ENCODE measurements around the gene TXN.

GRCh38 chr9:110217656-110218099 is 38.6 kb downstream of the TXN start:
- TF ChIP-seq, protein P1, sequence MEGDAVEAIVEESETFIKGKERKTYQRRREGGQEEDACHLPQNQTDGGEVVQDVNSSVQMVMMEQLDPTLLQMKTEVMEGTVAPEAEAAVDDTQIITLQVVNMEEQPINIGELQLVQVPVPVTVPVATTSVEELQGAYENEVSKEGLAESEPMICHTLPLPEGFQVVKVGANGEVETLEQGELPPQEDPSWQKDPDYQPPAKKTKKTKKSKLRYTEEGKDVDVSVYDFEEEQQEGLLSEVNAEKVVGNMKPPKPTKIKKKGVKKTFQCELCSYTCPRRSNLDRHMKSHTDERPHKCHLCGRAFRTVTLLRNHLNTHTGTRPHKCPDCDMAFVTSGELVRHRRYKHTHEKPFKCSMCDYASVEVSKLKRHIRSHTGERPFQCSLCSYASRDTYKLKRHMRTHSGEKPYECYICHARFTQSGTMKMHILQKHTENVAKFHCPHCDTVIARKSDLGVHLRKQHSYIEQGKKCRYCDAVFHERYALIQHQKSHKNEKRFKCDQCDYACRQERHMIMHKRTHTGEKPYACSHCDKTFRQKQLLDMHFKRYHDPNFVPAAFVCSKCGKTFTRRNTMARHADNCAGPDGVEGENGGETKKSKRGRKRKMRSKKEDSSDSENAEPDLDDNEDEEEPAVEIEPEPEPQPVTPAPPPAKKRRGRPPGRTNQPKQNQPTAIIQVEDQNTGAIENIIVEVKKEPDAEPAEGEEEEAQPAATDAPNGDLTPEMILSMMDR (conservative IDR thresholded peaks at IDR 0.05) = peak; percentile 77
- TF ChIP-seq ZFX (IDR thresholded peaks at IDR 0.05) = no peak
